HCT116 (cell line): ENCODE data around the gene PHLPP2. TPM values are rescaled to one million over a fixed set of nuclear protein-coding genes. Genes with fewer than 3 reads are reported as not detected.

ENCODE experiments used
- ATAC-seq: fragments of 200-7000 bp; cut with Tn5 transposase; 2 replicates; pipeline ENCODE4 v1.9.1; 2020; ENCODE audit warnings: mild to moderate bottlenecking, moderate library complexity
- BruUV-seq: library from RNA; stranded (reverse); fragments of 400-500 nt; replicated peaks from 2 replicates; lab custom pipeline; 2021; lab: Mats Ljungman, UMichigan
- CTCF ChIA-PET: fragments of 300-600 bp; sonication (Branson Sonifier 250); formaldehyde crosslinking; loops from one replicate; lab custom pipeline; 2021; ENCODE audit warnings: antibody characterized with exemption; lab: Charles Lee
- POLR2A ChIA-PET: fragments of 300-600, 350-600 bp; sonication (Branson Sonifier 250); formaldehyde crosslinking; loops from one replicate; lab custom pipeline; 2021; ENCODE audit warnings: antibody characterized with exemption; lab: Charles Lee
- RAD21 ChIA-PET, 2 experiments: fragments of 300-600 bp; sonication (Branson Sonifier 250); formaldehyde crosslinking; loops; one replicate each; lab custom pipeline; 2023; ENCODE audit warnings: low total read pairs in 2 of 2; ENCODE audit not compliant: uncharacterized antibody in 2 of 2, unreplicated experiment in 2 of 2, low non-redundant PET in 1 of 2; lab: Charles Lee
- DNase-seq: peaks from one replicate; pipeline ENCODE4 v3.0.0-alpha.2; 2010; ENCODE audit warnings: low read depth, low spot score
- H2AFZ ChIP-seq: fragments of 200-600 bp; shearing (Covaris generic), sonication (generic); 2 replicates; pipeline ENCODE4 v1.6.1; 2017; ENCODE audit warnings: low read depth, mixed run types, mixed read lengths, antibody characterized with exemption, low read length; ENCODE audit not compliant: poor library complexity, severe bottlenecking
- H3K27ac ChIP-seq: 2 replicates; pipeline ENCODE4 v1.5.1; 2012; ENCODE audit warnings: low read depth, low read length
- H3K27me3 ChIP-seq: fragments of 200-600 bp; sonication (generic); 2 replicates; pipeline ENCODE4 v1.6.1; 2016; ENCODE audit warnings: mixed run types, low read length, mixed read lengths; ENCODE audit not compliant: insufficient read depth
- H3K36me3 ChIP-seq, 2 experiments: fragments of 200-500 bp in 1 of 2; fragments of 200-600 bp in 1 of 2; sonication (Bioruptor generic) in 1 of 2; sonication (generic) in 1 of 2; 2 replicates each; pipeline versions ENCODE4 v1.5.1 to v1.6.1; 2014 to 2016; ENCODE audit warnings: low read length in 2 of 2, inconsistent platforms in 1 of 2, mixed read lengths in 1 of 2, mixed run types in 1 of 2; ENCODE audit not compliant: insufficient read depth in 2 of 2, control insufficient read depth in 1 of 2
- H3K4me1 ChIP-seq, 2 experiments: fragments of 200-600 bp in 1 of 2; sonication (generic) in 1 of 2; 2 replicates each; pipeline versions ENCODE4 v1.5.1 to v1.6.1; 2012 to 2017; ENCODE audit warnings: low read length in 2 of 2, inconsistent platforms in 1 of 2, mild to moderate bottlenecking in 1 of 2, mixed read lengths in 1 of 2, mixed run types in 1 of 2, moderate library complexity in 1 of 2; ENCODE audit not compliant: insufficient read depth in 2 of 2, control insufficient read depth in 1 of 2
- H3K4me2 ChIP-seq: fragments of 200-600 bp; sonication (generic); 2 replicates; pipeline ENCODE4 v1.6.1; 2017; ENCODE audit warnings: mixed run types, low read length, mixed read lengths
- H3K4me3 ChIP-seq, 2 experiments: fragments of 200-600 bp in 1 of 2; sonication (generic) in 1 of 2; replicated peaks in 1 of 2; 2 replicates each; pipeline ENCODE4 v1.5.1; 2011 to 2016; ENCODE audit warnings: low read length in 2 of 2, control low read depth in 1 of 2, low read depth in 1 of 2, mild to moderate bottlenecking in 1 of 2, mixed read lengths in 1 of 2, mixed run types in 1 of 2
- H3K79me2 ChIP-seq: fragments of 200-600 bp; sonication (generic); 2 replicates; pipeline ENCODE4 v1.6.1; 2017; ENCODE audit warnings: mild to moderate bottlenecking, mixed run types, low read length, moderate library complexity, mixed read lengths; ENCODE audit not compliant: insufficient read depth
- H3K9ac ChIP-seq: fragments of 200-600 bp; sonication (generic); 2 replicates; pipeline ENCODE4 v1.6.1; 2016; ENCODE audit warnings: low read length, mixed read lengths
- H3K9me2 ChIP-seq: fragments of 200-600 bp; sonication (generic), shearing (Covaris generic); 2 replicates; pipeline ENCODE4 v1.6.1; 2017; ENCODE audit warnings: mixed run types, mild to moderate bottlenecking, moderate library complexity; ENCODE audit not compliant: insufficient read depth
- H3K9me3 ChIP-seq, 2 experiments: fragments of 200-500 bp in 1 of 2; fragments of 200-600 bp in 1 of 2; sonication (Bioruptor generic) in 1 of 2; sonication (generic) in 1 of 2; 2 replicates each; pipeline ENCODE4 v1.6.1; 2014 to 2017; ENCODE audit warnings: low read length in 2 of 2, mixed read lengths in 2 of 2, inconsistent platforms in 1 of 2, low read depth in 1 of 2, mild to moderate bottlenecking in 1 of 2, mixed run types in 1 of 2, moderate library complexity in 1 of 2; ENCODE audit not compliant: control insufficient read depth in 1 of 2, insufficient read depth in 1 of 2
- H4K20me1 ChIP-seq: fragments of 200-600 bp; sonication (generic), shearing (Covaris generic); 2 replicates; pipeline ENCODE4 v1.6.1; 2017; ENCODE audit warnings: mixed run types, mild to moderate bottlenecking, moderate library complexity; ENCODE audit not compliant: insufficient read depth
- CEBPB ChIP-seq: IDR thresholded peaks from 2 replicates; pipeline ENCODE4 v1.6.1; 2012; ENCODE audit warnings: low read depth
- ELF1 ChIP-seq: IDR thresholded peaks from 2 replicates; pipeline ENCODE4 v1.6.1; 2012; ENCODE audit warnings: low read depth, borderline replicate concordance
- EZH2 ChIP-seq: fragments of 200-600 bp; sonication (generic); IDR thresholded peaks from 2 replicates; pipeline ENCODE4 v1.6.1; 2017; ENCODE audit warnings: antibody characterized with exemption, mixed run types
- EZH2phosphoT487 ChIP-seq: fragments of 200-600 bp; IDR thresholded peaks from 2 replicates; pipeline ENCODE4 v1.6.1; 2018; ENCODE audit warnings: antibody characterized with exemption, borderline replicate concordance
- FOSL1 ChIP-seq: IDR thresholded peaks from 2 replicates; pipeline ENCODE4 v1.6.1; 2012; ENCODE audit warnings: low read depth
- JUND ChIP-seq: IDR thresholded peaks from 2 replicates; pipeline ENCODE4 v1.6.1; 2012
- SIN3A ChIP-seq: IDR thresholded peaks from 2 replicates; pipeline ENCODE4 v1.6.1; 2012; ENCODE audit warnings: low read depth
- SRF ChIP-seq: IDR thresholded peaks from 2 replicates; pipeline ENCODE4 v1.6.1; 2012; ENCODE audit warnings: low read depth
- YY1 ChIP-seq: IDR thresholded peaks from 2 replicates; pipeline ENCODE4 v1.6.1; 2011; ENCODE audit warnings: low read length, low read depth, moderate library complexity, mild to moderate bottlenecking; ENCODE audit not compliant: insufficient replicate concordance; ENCODE audit errors: extremely low read depth
- ZNF274 ChIP-seq: fragments of 200-500 bp; sonication (Bioruptor generic); IDR thresholded peaks from 2 replicates; pipeline ENCODE4 v1.6.1; 2014; ENCODE audit warnings: mild to moderate bottlenecking, low read depth, low read length, inconsistent platforms
- intact Hi-C: fragments of 100-400 bp; cut with micrococcal nuclease; formaldehyde crosslinking; loops from 2 replicates; pipeline ENCODE4 v1.10.0; 2022
- total RNA-seq: library from RNA; stranded (reverse); gene quantifications from one replicate; pipeline ENCODE4 v1.2.1, GENCODE V29; 2021; ENCODE audit not compliant: unreplicated experiment
- TF ChIP-seq, protein P1 (sequence below): IDR thresholded peaks from 2 replicates; pipeline ENCODE4 v1.6.1; 2011; ENCODE audit warnings: mild to moderate bottlenecking, low read length, moderate library complexity; ENCODE audit not compliant: insufficient replicate concordance; ENCODE audit errors: extremely low read depth
- TF ChIP-seq, protein P2 (sequence below), 3 experiments: fragments of 200-600 bp in 1 of 3; sonication (generic) in 1 of 3; IDR thresholded peaks in 2 of 3; conservative IDR thresholded peaks in 1 of 3; 2 replicates each; pipeline ENCODE4 v1.5.1; 2012 to 2017; ENCODE audit warnings: low read depth in 2 of 3, low read length in 2 of 3, antibody characterized with exemption in 1 of 3, borderline replicate concordance in 1 of 3, control low read depth in 1 of 3, mild to moderate bottlenecking in 1 of 3, mixed read lengths in 1 of 3, mixed run types in 1 of 3, moderate library complexity in 1 of 3; ENCODE audit not compliant: insufficient read depth in 1 of 3

The PHLPP2 gene
- total RNA-seq, 1 experiment from 2014 or later = 9.0 TPM

DNA sequence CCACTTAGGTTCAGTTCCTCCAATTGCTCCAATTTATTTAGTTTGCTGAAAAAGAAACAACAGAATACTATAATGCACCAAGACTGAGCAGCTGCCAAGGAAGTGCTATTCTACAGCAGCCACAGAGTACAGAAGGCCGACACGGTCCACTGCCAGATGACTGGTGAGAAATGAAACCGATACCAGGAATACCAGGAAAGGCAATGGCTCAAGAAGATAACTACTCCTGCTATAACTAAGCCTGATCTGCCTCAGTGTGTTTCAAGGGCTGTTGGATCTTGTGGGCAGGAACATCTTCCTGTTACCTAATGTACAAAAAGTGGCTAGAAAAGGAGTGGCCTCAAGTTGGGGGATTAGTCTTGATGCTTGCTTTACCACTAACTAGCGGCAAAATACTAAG lies 65.7 kb downstream of the PHLPP2 start:
- Histone ChIP-seq H3K9me2 (no peaks in the 10 kb centered on the region), H3K4me3 (no peak overlapping the region), H3K4me2 (no peak overlapping the region), H3K4me1 (no peaks in the 10 kb centered on the region), H3K36me3 (peaks cover 5 to 13% of the 10 kb centered on the region in 2 experiments; a peak in 2 of 4 replicates), H3K9ac (no peak overlapping the region), H3K79me2 (no peaks in the 10 kb centered on the region), H3K9me3 (no peaks in the 10 kb centered on the region), H3K27me3 (no peaks in the 10 kb centered on the region), H3K27ac (no peak overlapping the region), H4K20me1 (no peaks in the 10 kb centered on the region), H2AFZ (no peak overlapping the region)
- RAD21 ChIA-PET = no interaction called here
- CTCF ChIA-PET = no interaction called here
- TF ChIP-seq ELF1 (no peak), CEBPB (no peak), JUND (no peak), ZNF274 (no peak), EZH2 (no peak), YY1 (no peak), EZH2phosphoT487 (no peak), SRF (no peak)
- ATAC-seq (no peak), DNase-seq (no peak)
- intact Hi-C loops = no loop called here
- no TSS peak for BruUV-seq
- POLR2A ChIA-PET = no interaction called here

DNA sequence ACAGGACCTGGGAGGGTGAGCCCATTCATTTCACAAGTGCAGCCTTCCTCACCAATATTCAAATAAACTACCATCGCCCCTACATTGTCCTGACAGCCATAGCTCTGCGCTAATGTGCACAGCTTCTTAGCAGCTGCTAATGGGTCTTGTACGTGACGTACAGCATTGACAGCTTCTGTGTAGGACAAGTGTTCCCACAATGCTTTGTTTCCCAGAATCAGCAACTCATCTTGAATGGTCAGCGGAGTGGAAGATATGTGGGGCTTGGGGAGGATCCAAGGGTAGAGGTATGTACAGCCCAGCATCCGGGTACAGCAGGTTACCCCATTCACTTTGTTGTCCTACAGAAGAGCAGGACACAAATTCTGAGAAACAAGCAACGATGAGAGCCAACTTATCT lies 74.8 kb downstream of the PHLPP2 start:
- no TSS peak for BruUV-seq
- H3K4me3 ChIP-seq = no peak overlapping the region
- H3K27me3 ChIP-seq = no peaks in the 10 kb centered on the region
- no peak for TF ChIP-seq ZNF274
- TF ChIP-seq EZH2 = no peak
- no peak for TF ChIP-seq SIN3A
- TF ChIP-seq, protein P1, sequence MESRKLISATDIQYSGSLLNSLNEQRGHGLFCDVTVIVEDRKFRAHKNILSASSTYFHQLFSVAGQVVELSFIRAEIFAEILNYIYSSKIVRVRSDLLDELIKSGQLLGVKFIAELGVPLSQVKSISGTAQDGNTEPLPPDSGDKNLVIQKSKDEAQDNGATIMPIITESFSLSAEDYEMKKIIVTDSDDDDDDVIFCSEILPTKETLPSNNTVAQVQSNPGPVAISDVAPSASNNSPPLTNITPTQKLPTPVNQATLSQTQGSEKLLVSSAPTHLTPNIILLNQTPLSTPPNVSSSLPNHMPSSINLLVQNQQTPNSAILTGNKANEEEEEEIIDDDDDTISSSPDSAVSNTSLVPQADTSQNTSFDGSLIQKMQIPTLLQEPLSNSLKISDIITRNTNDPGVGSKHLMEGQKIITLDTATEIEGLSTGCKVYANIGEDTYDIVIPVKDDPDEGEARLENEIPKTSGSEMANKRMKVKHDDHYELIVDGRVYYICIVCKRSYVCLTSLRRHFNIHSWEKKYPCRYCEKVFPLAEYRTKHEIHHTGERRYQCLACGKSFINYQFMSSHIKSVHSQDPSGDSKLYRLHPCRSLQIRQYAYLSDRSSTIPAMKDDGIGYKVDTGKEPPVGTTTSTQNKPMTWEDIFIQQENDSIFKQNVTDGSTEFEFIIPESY = no peak
- TF ChIP-seq FOSL1 = no peak
- TF ChIP-seq, protein P2, sequence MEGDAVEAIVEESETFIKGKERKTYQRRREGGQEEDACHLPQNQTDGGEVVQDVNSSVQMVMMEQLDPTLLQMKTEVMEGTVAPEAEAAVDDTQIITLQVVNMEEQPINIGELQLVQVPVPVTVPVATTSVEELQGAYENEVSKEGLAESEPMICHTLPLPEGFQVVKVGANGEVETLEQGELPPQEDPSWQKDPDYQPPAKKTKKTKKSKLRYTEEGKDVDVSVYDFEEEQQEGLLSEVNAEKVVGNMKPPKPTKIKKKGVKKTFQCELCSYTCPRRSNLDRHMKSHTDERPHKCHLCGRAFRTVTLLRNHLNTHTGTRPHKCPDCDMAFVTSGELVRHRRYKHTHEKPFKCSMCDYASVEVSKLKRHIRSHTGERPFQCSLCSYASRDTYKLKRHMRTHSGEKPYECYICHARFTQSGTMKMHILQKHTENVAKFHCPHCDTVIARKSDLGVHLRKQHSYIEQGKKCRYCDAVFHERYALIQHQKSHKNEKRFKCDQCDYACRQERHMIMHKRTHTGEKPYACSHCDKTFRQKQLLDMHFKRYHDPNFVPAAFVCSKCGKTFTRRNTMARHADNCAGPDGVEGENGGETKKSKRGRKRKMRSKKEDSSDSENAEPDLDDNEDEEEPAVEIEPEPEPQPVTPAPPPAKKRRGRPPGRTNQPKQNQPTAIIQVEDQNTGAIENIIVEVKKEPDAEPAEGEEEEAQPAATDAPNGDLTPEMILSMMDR (IDR thresholded peaks at IDR 0.05 in 2 of 3, conservative IDR thresholded peaks at IDR 0.05 in 1 of 3; ENCODE audit: borderline replicate concordance in 1 of 3, insufficient read depth in 1 of 3, low read depth in 2 of 3, low read length in 2 of 3) = no peak
- CTCF ChIA-PET = no interaction called here
- no peaks in the 10 kb centered on the region for H3K9me2 ChIP-seq
- no peak overlapping the region for H2AFZ ChIP-seq
- RAD21 ChIA-PET = no interaction called here
- no peaks in the 10 kb centered on the region for H3K4me1 ChIP-seq
- no peak for ATAC-seq
- H4K20me1 ChIP-seq = no peaks in the 10 kb centered on the region
- no peaks in the 10 kb centered on the region for H3K9me3 ChIP-seq
- no peak for DNase-seq
- intact Hi-C loops = no loop called here
- POLR2A ChIA-PET = no interaction called here
- H3K79me2 ChIP-seq = no peaks in the 10 kb centered on the region
- H3K9ac ChIP-seq = no peak overlapping the region
- H3K27ac ChIP-seq = no peak overlapping the region
- H3K4me2 ChIP-seq = no peak overlapping the region
- peaks cover 1 to 2% of the 10 kb centered on the region in 2 experiments; a peak in 1 of 4 replicates for H3K36me3 ChIP-seq
